Tibial nerve (tissue), 4 donors: Measurements from ENCODE around the gene TOP2A.

Experiments used
- CTCF ChIP-seq, 5 experiments: fragments of 200-600 bp in 3 of 5; fragments of 450-650 bp in 2 of 5; sonication (generic) in 3 of 5; IDR thresholded peaks; one replicate each; pipeline ENCODE4 v1.5.1; 2016 to 2019; ENCODE audit warnings: antibody characterized with exemption in 5 of 5, mild to moderate bottlenecking in 3 of 5, moderate library complexity in 2 of 5
- EP300 ChIP-seq, 2 donors: sonication (generic); formaldehyde crosslinking; IDR thresholded peaks; one replicate each; pipeline ENCODE4 v1.6.1; 2017; ENCODE audit warnings: antibody characterized with exemption in 2 of 2, mild to moderate bottlenecking in 1 of 2
- POLR2A ChIP-seq, 2 donors: fragments of 450-650 bp; IDR thresholded peaks; one replicate each; pipeline ENCODE4 v1.6.1; 2017; ENCODE audit warnings: antibody characterized with exemption in 2 of 2, mild to moderate bottlenecking in 2 of 2, moderate library complexity in 2 of 2

- TF ChIP-seq CTCF (IDR thresholded peaks at IDR 0.05) (no peak), POLR2A (IDR thresholded peaks at IDR 0.05) (no peak), EP300 (IDR thresholded peaks at IDR 0.05) (no peak)
These were observed 71.5 kb downstream of the TOP2A start for GRCh38 chr17:40345994-40346764.
